Body of pancreas (tissue), 4 donors: Measurements from ENCODE around the gene CHRNG.

ENCODE experiments used
- CTCF ChIP-seq, 7 experiments: fragments of 450-650 bp in 4 of 7; fragments of 200-600 bp in 3 of 7; sonication (generic) in 3 of 7; IDR thresholded peaks; one replicate each; pipeline ENCODE4 v1.5.1; 2016 to 2019; ENCODE audit warnings: antibody characterized with exemption in 7 of 7
- POLR2A ChIP-seq, 3 donors: fragments of 450-650 bp; IDR thresholded peaks; one replicate each; pipeline ENCODE4 v1.6.1; 2016; ENCODE audit warnings: antibody characterized with exemption in 3 of 3, mild to moderate bottlenecking in 2 of 3

GRCh38 chr2:232539298-232540231 is at the start of gene CHRNG:
- no peak for TF ChIP-seq CTCF (IDR thresholded peaks at IDR 0.05)
- TF ChIP-seq POLR2A (IDR thresholded peaks at IDR 0.05): no peak
